Parathyroid adenoma (tissue), 2 donors: Measurements from ENCODE around the gene BHLHE40.

ENCODE experiments used
- H2AFZ ChIP-seq: fragments of 300-600 bp; sonication (generic); one replicate; pipeline ENCODE4 v1.7.0; 2017; ENCODE audit warnings: antibody characterized with exemption, mild to moderate bottlenecking
- H3K27ac ChIP-seq: fragments of 300-600 bp; sonication (generic); one replicate; pipeline ENCODE4 v1.7.0; 2017
- H3K27me3 ChIP-seq: fragments of 300-600 bp; sonication (generic); one replicate; pipeline ENCODE4 v1.7.0; 2017; ENCODE audit warnings: low read length; ENCODE audit not compliant: control insufficient read depth, insufficient read depth
- H3K36me3 ChIP-seq: fragments of 300-600 bp; sonication (generic); one replicate; pipeline ENCODE4 v1.7.0; 2017; ENCODE audit warnings: low read length; ENCODE audit not compliant: control insufficient read depth, insufficient read depth
- H3K4me1 ChIP-seq: fragments of 300-600 bp; sonication (generic); one replicate; pipeline ENCODE4 v1.7.0; 2017; ENCODE audit warnings: control low read depth
- H3K4me2 ChIP-seq: fragments of 300-600 bp; sonication (generic); one replicate; pipeline ENCODE4 v1.7.0; 2017; ENCODE audit warnings: low read length
- H3K4me3 ChIP-seq: fragments of 300-600 bp; sonication (generic); one replicate; pipeline ENCODE4 v1.7.0; 2017; ENCODE audit warnings: low read depth, low read length
- H3K79me2 ChIP-seq: fragments of 300-600 bp; sonication (generic); one replicate; pipeline ENCODE4 v1.7.0; 2017; ENCODE audit warnings: control low read depth
- H3K9ac ChIP-seq: fragments of 300-600 bp; sonication (generic); one replicate; pipeline ENCODE4 v1.7.0; 2017; ENCODE audit warnings: mild to moderate bottlenecking
- H3K9me3 ChIP-seq: fragments of 300-600 bp; sonication (generic); one replicate; pipeline ENCODE4 v1.7.0; 2017; ENCODE audit warnings: low read length; ENCODE audit not compliant: control insufficient read depth
- CTCF ChIP-seq: fragments of 300-600 bp; sonication (generic); IDR thresholded peaks from one replicate; pipeline ENCODE4 v1.7.0; 2017; ENCODE audit warnings: antibody characterized with exemption, mild to moderate bottlenecking
- donor health status: primary hyperparathyroidism.

Gene BHLHE40

GRCh38 chr3:4992118-4992517 lies 12.9 kb downstream of the BHLHE40 start:
- Histone ChIP-seq H3K9ac (no peak overlapping the region), H3K4me1 (peaks cover 4% of the 10 kb centered on the region), H3K79me2 (no peaks in the 10 kb centered on the region), H3K4me2 (no peak overlapping the region), H3K27ac (no peak overlapping the region), H3K4me3 (no peak overlapping the region), H3K27me3 (no peaks in the 10 kb centered on the region), H2AFZ (no peak overlapping the region), H3K9me3 (no peaks in the 10 kb centered on the region), H3K36me3 (no peaks in the 10 kb centered on the region)
- no peak for TF ChIP-seq CTCF

GRCh38 chr3:4993276-4994143 lies 14.3 kb downstream of the BHLHE40 start:
- TF ChIP-seq CTCF = no peak
- no peak overlapping the region for H2AFZ ChIP-seq
- H3K27me3 ChIP-seq = no peaks in the 10 kb centered on the region
- no peak overlapping the region for H3K27ac ChIP-seq
- no peaks in the 10 kb centered on the region for H3K79me2 ChIP-seq
- no peaks in the 10 kb centered on the region for H3K36me3 ChIP-seq
- no peak overlapping the region for H3K9ac ChIP-seq
- peaks cover 4% of the 10 kb centered on the region for H3K4me1 ChIP-seq
- no peak overlapping the region for H3K4me3 ChIP-seq
- no peak overlapping the region for H3K4me2 ChIP-seq
- no peaks in the 10 kb centered on the region for H3K9me3 ChIP-seq

- H3K9ac ChIP-seq = no peak overlapping the region
- H3K79me2 ChIP-seq = no peaks in the 10 kb centered on the region
- H3K4me1 ChIP-seq = peaks cover 3% of the 10 kb centered on the region
- no peak overlapping the region for H2AFZ ChIP-seq
- no peak for TF ChIP-seq CTCF
- no peak overlapping the region for H3K27ac ChIP-seq
- no peaks in the 10 kb centered on the region for H3K36me3 ChIP-seq
- no peaks in the 10 kb centered on the region for H3K27me3 ChIP-seq
- H3K4me2 ChIP-seq = no peak overlapping the region
- H3K9me3 ChIP-seq = no peaks in the 10 kb centered on the region
- H3K4me3 ChIP-seq = no peak overlapping the region
Measured at GRCh38 chr3:4994144-4994730, 15.0 kb downstream of the BHLHE40 start.

- no peak overlapping the region for H3K4me3 ChIP-seq
- no peaks in the 10 kb centered on the region for H3K9me3 ChIP-seq
- H3K36me3 ChIP-seq = no peaks in the 10 kb centered on the region
- H3K79me2 ChIP-seq = no peaks in the 10 kb centered on the region
- H3K4me2 ChIP-seq = no peak overlapping the region
- H3K4me1 ChIP-seq = peaks cover 3% of the 10 kb centered on the region
- no peak for TF ChIP-seq CTCF
- no peaks in the 10 kb centered on the region for H3K27me3 ChIP-seq
- H2AFZ ChIP-seq = peak overlapping the region; percentile 30
- no peak overlapping the region for H3K9ac ChIP-seq
- no peak overlapping the region for H3K27ac ChIP-seq
Measured at GRCh38 chr3:4994823-4995499, 15.7 kb downstream of the BHLHE40 start.
